ENCODE measurements around the gene CAV1. TPM values are rescaled to one million over a fixed set of nuclear protein-coding genes. Genes with fewer than 3 reads are reported as not detected.

The CAV1 gene
- total RNA-seq, 1 donor from 2014 or later, result 14.4 TPM

- no peak overlapping the region for H3K4me3 Mint-ChIP-seq
- H3K9me3 Mint-ChIP-seq, result no peaks in the 10 kb centered on the region
- no peaks in the 10 kb centered on the region for H3K27me3 Mint-ChIP-seq
- DNase-seq (ENCODE audit: extremely low spot score, unreplicated experiment), result no peak
- peak overlapping the region; percentile 21 for H3K27ac Mint-ChIP-seq
- peak; percentile 90 for TF ChIP-seq CTCF (conservative IDR thresholded peaks at IDR 0.05)
- peaks cover 28% of the 10 kb centered on the region for H3K4me1 Mint-ChIP-seq (ENCODE audit: unreplicated experiment)
- H3K36me3 Mint-ChIP-seq, result no peaks in the 10 kb centered on the region
These were observed 64.1 kb downstream of the CAV1 start for GRCh38 chr7:116588641-116589594.

- H3K36me3 Mint-ChIP-seq, result no peaks in the 10 kb centered on the region
- H3K4me1 Mint-ChIP-seq (ENCODE audit: unreplicated experiment), result peaks cover 28% of the 10 kb centered on the region
- no peaks in the 10 kb centered on the region for H3K9me3 Mint-ChIP-seq
- no peaks in the 10 kb centered on the region for H3K27me3 Mint-ChIP-seq
- H3K4me3 Mint-ChIP-seq, result no peak overlapping the region
- no peak overlapping the region for H3K27ac Mint-ChIP-seq
- peak; percentile 85 for TF ChIP-seq CTCF (conservative IDR thresholded peaks at IDR 0.05)
- no peak for DNase-seq (ENCODE audit: extremely low spot score, unreplicated experiment)
These were observed 66.6 kb downstream of the CAV1 start for GRCh38 chr7:116591202-116592040.

GRCh38 chr7:116592041-116592355, 67.2 kb downstream of the CAV1 start:
- peaks cover 28% of the 10 kb centered on the region for H3K4me1 Mint-ChIP-seq (ENCODE audit: unreplicated experiment)
- no peaks in the 10 kb centered on the region for H3K27me3 Mint-ChIP-seq
- no peaks in the 10 kb centered on the region for H3K36me3 Mint-ChIP-seq
- DNase-seq (ENCODE audit: extremely low spot score, unreplicated experiment), result no peak
- no peaks in the 10 kb centered on the region for H3K9me3 Mint-ChIP-seq
- TF ChIP-seq CTCF (conservative IDR thresholded peaks at IDR 0.05), result peak; percentile 43
- no peak overlapping the region for H3K4me3 Mint-ChIP-seq
- no peak overlapping the region for H3K27ac Mint-ChIP-seq

GRCh38 chr7:116592445-116592844, 67.6 kb downstream of the CAV1 start:
- H3K27ac Mint-ChIP-seq, result no peak overlapping the region
- H3K4me1 Mint-ChIP-seq (ENCODE audit: unreplicated experiment), result peaks cover 28% of the 10 kb centered on the region
- no peak for DNase-seq (ENCODE audit: extremely low spot score, unreplicated experiment)

More at GRCh38 chr7:116592445-116592844, 67.6 kb downstream of the CAV1 start:
- Mint-ChIP-seq H3K36me3 (no peaks in the 10 kb centered on the region), H3K9me3 (no peaks in the 10 kb centered on the region), H3K27me3 (no peaks in the 10 kb centered on the region), H3K4me3 (peak overlapping the region; percentile 61)
- TF ChIP-seq CTCF (conservative IDR thresholded peaks at IDR 0.05), result no peak
